Body of pancreas (tissue), 4 donors: ENCODE results near the gene BANP. TPM values are rescaled to one million over a fixed set of nuclear protein-coding genes. Genes with fewer than 3 reads are reported as not detected.

Experiments
- ATAC-seq: fragments of 150-250 bp; one replicate; pipeline ENCODE4 v1.9.1; 2016
- DNase-seq, 4 donors: peaks; one replicate each; pipeline ENCODE4 v3.0.0-alpha.2; 2019
- H3K27ac ChIP-seq, 4 donors: fragments of 200-600 bp; sonication (generic); 1 replicate in 3 of 4; 2 replicates in 1 of 4; pipeline versions ENCODE4 v1.5.1 to v1.6.1; 2016 to 2019; ENCODE audit warnings: mild to moderate bottlenecking in 1 of 4, mixed read lengths in 1 of 4, moderate library complexity in 1 of 4
- H3K27me3 ChIP-seq, 2 donors: fragments of 200-600 bp; sonication (generic); one replicate each; pipeline ENCODE4 v1.6.0; 2016; ENCODE audit warnings: mild to moderate bottlenecking in 1 of 2
- H3K36me3 ChIP-seq, 2 donors: fragments of 200-600 bp; sonication (generic); replicated peaks in 1 of 2; 2 replicates each; pipeline ENCODE4 v1.5.1; 2016; ENCODE audit warnings: low read depth in 2 of 2; ENCODE audit not compliant: insufficient read depth in 1 of 2
- H3K4me1 ChIP-seq: fragments of 200-600 bp; sonication (generic); one replicate; pipeline ENCODE4 v1.6.0; 2016
- H3K4me3 ChIP-seq, 2 donors: fragments of 200-600 bp; sonication (generic); 1 replicate in 1 of 2; 2 replicates in 1 of 2; pipeline ENCODE4 v1.5.1; 2016 to 2019
- H3K9me3 ChIP-seq, 3 donors: fragments of 200-600 bp; sonication (generic); 1 replicate in 2 of 3; 2 replicates in 1 of 3; pipeline ENCODE4 v1.5.1; 2016
- POLR2A ChIP-seq, 3 donors: fragments of 450-650 bp; IDR thresholded peaks; one replicate each; pipeline ENCODE4 v1.6.1; 2016; ENCODE audit warnings: antibody characterized with exemption in 3 of 3, mild to moderate bottlenecking in 2 of 3
- WGBS, 2 donors: methylation state at CpG; one replicate each; pipeline ENCODE4 v1.1.5; 2017; 5-methylcytosine and 5-hydroxymethylcytosine counted together
- intact Hi-C: fragments of 100-400 bp; cut with DNase I; formaldehyde crosslinking; loops from one replicate; pipeline ENCODE4 v1.15.1; 2023
- total RNA-seq, 2 donors: library from RNA; depleted of rRNA; stranded (reverse); fragments of >200 nt; gene quantifications; one replicate each; pipeline ENCODE4 v1.1.0, GENCODE V29; 2016
- TF ChIP-seq, protein P1 (sequence below), 7 experiments: fragments of 450-650 bp in 4 of 7; fragments of 200-600 bp in 3 of 7; sonication (generic) in 3 of 7; IDR thresholded peaks; one replicate each; pipeline ENCODE4 v1.5.1; 2016 to 2019; ENCODE audit warnings: antibody characterized with exemption in 7 of 7

BANP gene
- total RNA-seq, 2 donors from 2014 or later: 19.1 to 20.2 TPM

DNA sequence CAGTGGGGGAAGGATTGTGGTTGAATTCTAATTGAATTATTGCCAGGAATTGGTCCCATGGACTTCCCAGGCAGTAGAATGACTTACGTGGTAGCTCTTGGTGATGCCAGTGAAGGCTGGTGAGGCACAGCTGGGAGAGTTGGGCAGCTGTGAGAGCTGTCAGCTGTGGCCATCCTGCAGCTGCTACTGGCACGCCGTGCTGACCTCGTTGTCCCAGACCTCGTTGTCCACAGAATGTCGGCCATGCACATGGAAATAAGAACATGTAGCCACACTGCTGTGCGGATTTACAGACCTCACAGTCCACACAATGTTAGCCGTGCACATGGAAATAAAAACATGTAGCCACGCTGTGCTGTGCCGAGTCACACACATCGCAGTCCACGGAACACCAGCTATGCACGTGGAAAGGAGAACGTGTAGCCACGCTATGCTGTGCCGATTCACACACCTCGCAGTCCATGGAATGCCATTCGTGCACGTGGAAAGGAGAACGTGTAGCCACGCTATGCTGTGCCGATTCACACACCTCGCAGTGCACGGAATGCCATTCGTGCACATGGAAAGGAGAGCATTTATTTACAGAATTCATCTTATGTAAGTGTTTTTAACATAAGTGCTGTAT is 59.2 kb downstream of the BANP start:
- Histone ChIP-seq H3K4me3 (no peak overlapping the region), H3K9me3 (no peaks in the 10 kb centered on the region), H3K27ac (no peak overlapping the region), H3K4me1 (no peaks in the 10 kb centered on the region), H3K36me3 (peaks cover 3 to 5% of the 10 kb centered on the region in 2 donors), H3K27me3 (no peaks in the 10 kb centered on the region)
- ATAC-seq (no peak), DNase-seq (no peak)
- TF ChIP-seq, protein P1, sequence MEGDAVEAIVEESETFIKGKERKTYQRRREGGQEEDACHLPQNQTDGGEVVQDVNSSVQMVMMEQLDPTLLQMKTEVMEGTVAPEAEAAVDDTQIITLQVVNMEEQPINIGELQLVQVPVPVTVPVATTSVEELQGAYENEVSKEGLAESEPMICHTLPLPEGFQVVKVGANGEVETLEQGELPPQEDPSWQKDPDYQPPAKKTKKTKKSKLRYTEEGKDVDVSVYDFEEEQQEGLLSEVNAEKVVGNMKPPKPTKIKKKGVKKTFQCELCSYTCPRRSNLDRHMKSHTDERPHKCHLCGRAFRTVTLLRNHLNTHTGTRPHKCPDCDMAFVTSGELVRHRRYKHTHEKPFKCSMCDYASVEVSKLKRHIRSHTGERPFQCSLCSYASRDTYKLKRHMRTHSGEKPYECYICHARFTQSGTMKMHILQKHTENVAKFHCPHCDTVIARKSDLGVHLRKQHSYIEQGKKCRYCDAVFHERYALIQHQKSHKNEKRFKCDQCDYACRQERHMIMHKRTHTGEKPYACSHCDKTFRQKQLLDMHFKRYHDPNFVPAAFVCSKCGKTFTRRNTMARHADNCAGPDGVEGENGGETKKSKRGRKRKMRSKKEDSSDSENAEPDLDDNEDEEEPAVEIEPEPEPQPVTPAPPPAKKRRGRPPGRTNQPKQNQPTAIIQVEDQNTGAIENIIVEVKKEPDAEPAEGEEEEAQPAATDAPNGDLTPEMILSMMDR (IDR thresholded peaks at IDR 0.05): no peak
- no peak for TF ChIP-seq POLR2A (IDR thresholded peaks at IDR 0.05)
- intact Hi-C loops: no loop called here
- WGBS, 2 donors: 87 to 94% methylated on average over 19 to 21 of the region's 25 CpGs

DNA sequence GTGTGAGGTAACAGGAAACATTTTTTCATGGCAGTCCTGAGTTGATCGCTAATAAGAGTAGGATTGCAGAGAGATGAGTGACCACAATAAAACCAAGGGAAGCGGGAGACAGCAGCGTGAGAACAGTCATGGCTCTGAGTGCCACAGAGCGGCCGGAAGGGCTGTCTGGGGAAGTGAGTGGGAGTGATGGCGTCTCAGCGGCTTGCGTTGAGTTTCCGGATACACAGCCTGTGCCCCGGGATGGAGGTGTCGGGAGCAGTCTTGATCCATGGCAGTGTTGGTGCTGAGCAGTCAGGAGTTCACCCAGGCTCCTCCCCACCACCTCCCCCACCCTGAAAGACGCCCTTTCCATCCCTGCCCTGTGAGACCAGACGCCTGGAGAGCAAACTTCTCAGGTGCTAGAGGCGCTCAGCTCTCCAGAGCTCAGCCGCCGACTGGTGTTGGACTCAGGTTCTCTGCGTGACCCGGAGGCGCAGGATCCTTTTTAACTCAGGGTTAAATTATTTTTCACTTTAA is 59.8 kb downstream of the BANP start:
- ATAC-seq (no peak), DNase-seq (no peak)
- intact Hi-C loops: no loop called here
- peaks cover 3 to 5% of the 10 kb centered on the region in 2 donors for H3K36me3 ChIP-seq
- no peaks in the 10 kb centered on the region for H3K4me1 ChIP-seq
- WGBS, 2 donors: 84 to 97% methylated on average over 18 of the region's 19 CpGs
- no peak overlapping the region for H3K4me3 ChIP-seq
- no peaks in the 10 kb centered on the region for H3K27me3 ChIP-seq
- H3K27ac ChIP-seq: no peak overlapping the region
- TF ChIP-seq, protein P1 (IDR thresholded peaks at IDR 0.05): no peak
- no peak for TF ChIP-seq POLR2A (IDR thresholded peaks at IDR 0.05)
- H3K9me3 ChIP-seq: no peaks in the 10 kb centered on the region

DNA sequence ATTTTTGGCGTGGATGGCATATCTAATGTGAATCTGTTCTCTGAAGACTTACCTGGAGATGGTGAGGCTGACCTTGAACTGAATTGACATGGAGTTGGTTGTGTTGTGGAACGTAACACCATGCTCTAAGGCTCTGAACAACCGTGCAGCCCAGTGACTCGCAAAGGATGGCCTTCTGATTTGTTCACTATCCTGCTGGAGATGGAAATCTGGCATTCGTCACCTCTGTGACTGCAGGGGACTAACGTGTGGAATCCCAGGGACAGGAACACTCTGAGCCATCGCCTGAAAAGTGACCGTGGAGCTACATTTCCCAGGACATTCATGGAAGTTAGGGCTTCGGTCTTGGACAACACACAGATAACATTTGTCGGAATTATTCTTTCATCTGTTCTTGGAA is 61.1 kb downstream of the BANP start:
- TF ChIP-seq, protein P1 (IDR thresholded peaks at IDR 0.05): no peak
- no peak for TF ChIP-seq POLR2A (IDR thresholded peaks at IDR 0.05)
- intact Hi-C loops: no loop called here
- Histone ChIP-seq H3K4me3 (no peak overlapping the region), H3K27ac (no peak overlapping the region), H3K9me3 (no peaks in the 10 kb centered on the region), H3K27me3 (no peaks in the 10 kb centered on the region), H3K36me3 (peaks cover under 1 to 3% of the 10 kb centered on the region in 2 donors), H3K4me1 (no peaks in the 10 kb centered on the region)
- DNase-seq (no peak), ATAC-seq (no peak)
- 90 to 92% methylated on average over 10 of the region's 10 CpGs for WGBS, 2 donors

DNA sequence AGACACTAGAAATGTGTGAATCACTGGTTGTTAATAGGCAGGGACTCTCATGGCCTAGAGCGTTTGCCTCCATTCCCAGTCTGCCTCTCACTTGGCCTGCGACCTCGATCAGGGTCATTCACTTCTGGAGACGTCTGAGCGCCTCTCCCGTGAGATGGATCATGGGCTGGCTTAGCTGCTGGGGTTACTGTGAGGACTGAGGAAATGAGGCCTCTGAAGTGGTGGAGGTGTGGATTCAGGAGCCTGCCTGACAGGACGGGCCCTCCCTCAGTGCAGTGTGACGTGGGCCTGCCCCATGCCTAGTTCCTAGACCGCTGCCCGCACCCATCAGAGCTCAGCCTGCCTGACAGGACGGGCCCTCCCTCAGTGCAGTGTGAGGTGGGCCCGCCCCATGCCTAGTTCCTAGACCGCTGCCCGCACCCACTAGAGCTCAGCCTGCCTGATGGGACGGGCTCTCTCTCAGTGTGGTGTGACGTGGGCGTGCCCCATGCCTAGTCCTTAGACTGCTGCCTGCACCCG is 61.9 kb downstream of the BANP start:
- WGBS, 2 donors: 90 to 100% methylated on average over 1 to 18 of the region's 18 CpGs
- intact Hi-C loops: no loop called here
- H3K27ac ChIP-seq: no peak overlapping the region

More for the DNA sequence above, 61.9 kb downstream of the BANP start:
- Histone ChIP-seq H3K4me3 (no peak overlapping the region), H3K27me3 (no peaks in the 10 kb centered on the region), H3K4me1 (no peaks in the 10 kb centered on the region), H3K9me3 (no peaks in the 10 kb centered on the region), H3K36me3 (peaks cover 0 to 3% of the 10 kb centered on the region in 2 donors)
- no peak for TF ChIP-seq POLR2A (IDR thresholded peaks at IDR 0.05)
- TF ChIP-seq, protein P1 (IDR thresholded peaks at IDR 0.05): no peak
- ATAC-seq (no peak), DNase-seq (no peak)
